H9 (cell line): ENCODE measurements around the gene RETSAT. TPM values are rescaled to one million over a fixed set of nuclear protein-coding genes. Genes with fewer than 3 reads are reported as not detected.

ENCODE experiments used
- DNase-seq: peaks from one replicate; pipeline ENCODE4 v3.0.0-alpha.2; 2017
- H2AFZ ChIP-seq: one replicate; pipeline ENCODE4 v1.6.1; 2013; ENCODE audit warnings: mild to moderate bottlenecking, low read length, control low read depth, moderate library complexity
- H2AK5ac ChIP-seq: 2 replicates; pipeline ENCODE4 v1.6.1; 2013; ENCODE audit warnings: low read length, control low read depth, mixed read lengths; ENCODE audit not compliant: insufficient read length
- H2BK120ac ChIP-seq: one replicate; pipeline ENCODE4 v1.6.1; 2013; ENCODE audit warnings: low read depth, mild to moderate bottlenecking, low read length, control low read depth, inconsistent platforms; ENCODE audit not compliant: poor library complexity, severe bottlenecking
- H2BK12ac ChIP-seq: 2 replicates; pipeline ENCODE4 v1.6.1; 2013; ENCODE audit warnings: low read length, control low read depth, mixed read lengths, low read depth; ENCODE audit not compliant: insufficient read length
- H2BK15ac ChIP-seq: 2 replicates; pipeline ENCODE4 v1.6.1; 2013; ENCODE audit warnings: low read depth, low read length, control low read depth
- H2BK20ac ChIP-seq: one replicate; pipeline ENCODE4 v1.6.1; 2013; ENCODE audit warnings: low read depth, mild to moderate bottlenecking, low read length, control low read depth, inconsistent platforms; ENCODE audit not compliant: poor library complexity, severe bottlenecking
- H2BK5ac ChIP-seq: 2 replicates; pipeline ENCODE4 v1.6.1; 2013; ENCODE audit warnings: low read length, control low read depth, mixed read lengths; ENCODE audit not compliant: insufficient read length
- H3K14ac ChIP-seq: 2 replicates; pipeline ENCODE4 v1.6.1; 2013; ENCODE audit warnings: low read length, control low read depth; ENCODE audit not compliant: insufficient read depth
- H3K18ac ChIP-seq: 2 replicates; pipeline ENCODE4 v1.6.1; 2013; ENCODE audit warnings: low read depth, mild to moderate bottlenecking, mixed read lengths, low read length, control low read depth; ENCODE audit not compliant: insufficient read length
- H3K23ac ChIP-seq: 2 replicates; pipeline ENCODE4 v1.6.1; 2013; ENCODE audit warnings: low read length, control low read depth, mixed read lengths, low read depth; ENCODE audit not compliant: insufficient read length
- H3K23me2 ChIP-seq: 2 replicates; pipeline ENCODE4 v1.6.1; 2013; ENCODE audit warnings: low read depth, mild to moderate bottlenecking, mixed read lengths, low read length, control low read depth; ENCODE audit not compliant: insufficient read length, poor library complexity, severe bottlenecking
- H3K27ac ChIP-seq: 2 replicates; pipeline ENCODE4 v1.5.1; 2013; ENCODE audit warnings: low read length, control low read depth, mixed read lengths, low read depth; ENCODE audit not compliant: insufficient read length
- H3K27me3 ChIP-seq: 2 replicates; pipeline ENCODE4 v1.6.1; 2013; ENCODE audit warnings: low read length, control low read depth, inconsistent platforms; ENCODE audit not compliant: insufficient read depth
- H3K4ac ChIP-seq: 2 replicates; pipeline ENCODE4 v1.6.1; 2013; ENCODE audit warnings: low read depth, mild to moderate bottlenecking, control low read depth, inconsistent platforms, low read length, moderate library complexity
- H3K4me1 ChIP-seq: 2 replicates; pipeline ENCODE4 v1.6.1; 2013; ENCODE audit warnings: low read length, control low read depth, inconsistent platforms; ENCODE audit not compliant: insufficient read depth
- H3K4me2 ChIP-seq: 2 replicates; pipeline ENCODE4 v1.6.1; 2013; ENCODE audit warnings: low read length, control low read depth, mixed read lengths; ENCODE audit not compliant: insufficient read length, insufficient read depth
- H3K56ac ChIP-seq: 2 replicates; pipeline ENCODE4 v1.6.1; 2013; ENCODE audit warnings: low read depth, mild to moderate bottlenecking, mixed read lengths, low read length, control low read depth; ENCODE audit not compliant: insufficient read length
- H3K79me1 ChIP-seq: 2 replicates; pipeline ENCODE4 v1.6.1; 2013; ENCODE audit warnings: low read depth, mild to moderate bottlenecking, moderate library complexity, low read length, control low read depth, inconsistent platforms; ENCODE audit not compliant: insufficient read depth, poor library complexity, severe bottlenecking
- H3K79me2 ChIP-seq: 2 replicates; pipeline ENCODE4 v1.6.1; 2013; ENCODE audit warnings: low read length, control low read depth, inconsistent platforms; ENCODE audit not compliant: insufficient read depth
- H3K9ac ChIP-seq: 2 replicates; pipeline ENCODE4 v1.6.1; 2013; ENCODE audit warnings: low read length, control low read depth, mixed read lengths; ENCODE audit not compliant: insufficient read length; ENCODE audit errors: extremely low read depth
- H3K9me3 ChIP-seq: one replicate; pipeline ENCODE4 v1.6.1; 2013; ENCODE audit warnings: low read depth, low read length, inconsistent platforms; ENCODE audit not compliant: control insufficient read depth
- H3T11ph ChIP-seq: one replicate; pipeline ENCODE4 v1.6.1; 2013; ENCODE audit warnings: mild to moderate bottlenecking, low read length, control low read depth, inconsistent platforms
- H4K20me1 ChIP-seq: one replicate; pipeline ENCODE4 v1.6.1; 2013; ENCODE audit not compliant: control insufficient read depth, insufficient read length, insufficient read depth
- H4K5ac ChIP-seq: 2 replicates; pipeline ENCODE4 v1.6.1; 2013; ENCODE audit warnings: low read depth, mild to moderate bottlenecking, mixed read lengths, low read length, control low read depth; ENCODE audit not compliant: insufficient read length
- H4K8ac ChIP-seq: replicated peaks from 2 replicates; pipeline ENCODE4 v1.6.1; 2013; ENCODE audit warnings: low read length, control low read depth, mixed read lengths, low read depth; ENCODE audit not compliant: insufficient read length
- H4K91ac ChIP-seq: 2 replicates; pipeline ENCODE4 v1.6.1; 2013; ENCODE audit warnings: low read depth, mild to moderate bottlenecking, moderate library complexity, mixed read lengths, low read length, control low read depth; ENCODE audit not compliant: insufficient read length
- H3K27ac Mint-ChIP-seq, 3 experiments: 2 replicates in 2 of 3; 3 replicates in 1 of 3; pipeline ENCODE4 v1.8.0; 2020 to 2021; ENCODE audit warnings: mixed read lengths in 3 of 3, mild to moderate bottlenecking in 1 of 3, moderate library complexity in 1 of 3
- H3K27me3 Mint-ChIP-seq: 2 replicates; pipeline ENCODE4 v1.8.0; 2021; ENCODE audit warnings: low read depth, mild to moderate bottlenecking, moderate library complexity, mixed read lengths
- H3K36me3 Mint-ChIP-seq, 3 experiments: 2 replicates in 2 of 3; 3 replicates in 1 of 3; pipeline ENCODE4 v1.8.0; 2020 to 2021; ENCODE audit warnings: low read depth in 3 of 3, mixed read lengths in 3 of 3; ENCODE audit not compliant: insufficient read depth in 1 of 3
- H3K4me1 Mint-ChIP-seq, 2 experiments: 2 replicates each; pipeline ENCODE4 v1.8.0; 2020; ENCODE audit warnings: mixed read lengths in 2 of 2
- H3K4me3 Mint-ChIP-seq, 2 experiments: 2 replicates in 1 of 2; 3 replicates in 1 of 2; pipeline ENCODE4 v1.8.0; 2020 to 2021; ENCODE audit warnings: mild to moderate bottlenecking in 2 of 2, mixed read lengths in 2 of 2, moderate library complexity in 1 of 2
- H3K9me3 Mint-ChIP-seq, 2 experiments: 2 replicates in 1 of 2; 3 replicates in 1 of 2; pipeline ENCODE4 v1.8.0; 2020; ENCODE audit warnings: mild to moderate bottlenecking in 2 of 2, mixed read lengths in 2 of 2, moderate library complexity in 1 of 2
- WGBS: extraction: QIAGEN DNeasy Blood & Tissue Kit; methylation state at CpG from one replicate; pipeline ENCODE4 v1.1.7; 2013; ENCODE audit warnings: missing lambda C conversion rate, low lambda C conversion rate, mixed read lengths; ENCODE audit not compliant: insufficient read length; ENCODE audit errors: extremely low coverage; 5-methylcytosine and 5-hydroxymethylcytosine counted together
- total RNA-seq: library from RNA; stranded (reverse); gene quantifications from 2 replicates; pipeline ENCODE4 v1.2.1, GENCODE V29; 2021
- TF ChIP-seq, protein P1 (sequence below): fragments of 200-600 bp; sonication (generic); conservative IDR thresholded peaks from 3 replicates; pipeline ENCODE4 v1.8.0; 2021; ENCODE audit warnings: antibody characterized with exemption, mild to moderate bottlenecking

Gene RETSAT
- total RNA-seq, 1 experiment from 2014 or later = 16.7 TPM

DNA sequence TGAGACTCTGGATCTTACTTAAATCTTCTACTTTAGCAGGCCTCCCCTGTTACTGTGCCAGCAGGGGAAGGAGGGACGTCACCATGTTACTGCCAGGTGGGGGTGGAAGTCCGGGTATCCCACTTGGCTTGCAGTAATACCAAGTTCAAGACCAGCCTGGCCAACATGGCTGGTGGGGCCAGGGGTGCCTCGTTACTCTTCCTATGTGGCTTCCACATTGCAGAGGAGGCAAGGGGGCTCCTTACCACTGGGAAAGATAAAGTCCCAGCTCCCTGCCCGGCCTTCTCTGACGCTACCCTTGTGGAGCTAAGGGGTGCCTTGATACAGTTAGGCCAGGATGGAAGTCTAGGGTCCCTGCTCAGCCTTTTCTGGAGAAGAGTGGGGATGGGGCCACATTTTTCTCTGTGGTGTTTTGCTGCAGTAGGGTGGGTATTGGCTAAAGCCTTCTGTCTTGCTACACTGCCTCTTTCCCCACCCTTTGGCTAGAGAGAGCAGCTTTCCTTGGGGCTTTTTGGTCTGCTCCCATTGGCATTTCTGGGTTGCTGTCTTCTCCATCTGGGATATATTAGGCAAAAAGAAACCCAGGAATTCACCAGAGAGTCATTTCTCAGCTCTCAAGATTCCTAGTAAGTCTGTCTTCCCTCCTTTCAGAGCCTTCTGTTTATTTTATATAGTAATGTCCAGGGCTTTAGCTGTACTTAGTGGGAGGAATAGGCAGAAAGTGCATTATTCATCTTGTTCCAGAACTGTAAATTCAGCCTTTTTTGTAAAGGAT lies 22.1 kb upstream of the RETSAT start:
- Histone ChIP-seq H2BK20ac (no peak overlapping the region), H3K14ac (no peak overlapping the region), H3K23me2 (no peaks in the 10 kb centered on the region), H3K4ac (no peak overlapping the region), H2BK120ac (no peak overlapping the region), H3T11ph (no peak overlapping the region), H3K79me2 (no peaks in the 10 kb centered on the region), H4K91ac (no peak overlapping the region), H4K5ac (no peak overlapping the region), H3K4me1 (no peaks in the 10 kb centered on the region), H3K4me2 (no peak overlapping the region), H4K8ac (no peak overlapping the region), H3K9me3 (no peaks in the 10 kb centered on the region), H2BK12ac (no peak overlapping the region), H2BK15ac (no peak overlapping the region), H3K18ac (no peak overlapping the region), H3K9ac (no peak overlapping the region), H3K23ac (no peak overlapping the region), H2AFZ (no peak overlapping the region), H3K79me1 (no peaks in the 10 kb centered on the region), H3K27ac (no peak overlapping the region), H3K56ac (no peak overlapping the region), H4K20me1 (no peaks in the 10 kb centered on the region), H2AK5ac (no peak overlapping the region), H2BK5ac (no peak overlapping the region), H3K27me3 (no peaks in the 10 kb centered on the region)
- no peak overlapping the region for H3K27ac Mint-ChIP-seq
- H3K27me3 Mint-ChIP-seq = no peaks in the 10 kb centered on the region
- DNase-seq = no peak
- TF ChIP-seq, protein P1, sequence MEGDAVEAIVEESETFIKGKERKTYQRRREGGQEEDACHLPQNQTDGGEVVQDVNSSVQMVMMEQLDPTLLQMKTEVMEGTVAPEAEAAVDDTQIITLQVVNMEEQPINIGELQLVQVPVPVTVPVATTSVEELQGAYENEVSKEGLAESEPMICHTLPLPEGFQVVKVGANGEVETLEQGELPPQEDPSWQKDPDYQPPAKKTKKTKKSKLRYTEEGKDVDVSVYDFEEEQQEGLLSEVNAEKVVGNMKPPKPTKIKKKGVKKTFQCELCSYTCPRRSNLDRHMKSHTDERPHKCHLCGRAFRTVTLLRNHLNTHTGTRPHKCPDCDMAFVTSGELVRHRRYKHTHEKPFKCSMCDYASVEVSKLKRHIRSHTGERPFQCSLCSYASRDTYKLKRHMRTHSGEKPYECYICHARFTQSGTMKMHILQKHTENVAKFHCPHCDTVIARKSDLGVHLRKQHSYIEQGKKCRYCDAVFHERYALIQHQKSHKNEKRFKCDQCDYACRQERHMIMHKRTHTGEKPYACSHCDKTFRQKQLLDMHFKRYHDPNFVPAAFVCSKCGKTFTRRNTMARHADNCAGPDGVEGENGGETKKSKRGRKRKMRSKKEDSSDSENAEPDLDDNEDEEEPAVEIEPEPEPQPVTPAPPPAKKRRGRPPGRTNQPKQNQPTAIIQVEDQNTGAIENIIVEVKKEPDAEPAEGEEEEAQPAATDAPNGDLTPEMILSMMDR = no peak
- WGBS = no CpG with 5 or more reads among the region's 5 CpGs
- no peak overlapping the region for H3K4me3 Mint-ChIP-seq
- H3K9me3 Mint-ChIP-seq = peaks cover 14 to 16% of the 10 kb centered on the region in 2 experiments
- no peaks in the 10 kb centered on the region for H3K4me1 Mint-ChIP-seq
- H3K36me3 Mint-ChIP-seq = peaks cover 23 to 47% (median 36%) of the 10 kb centered on the region in 3 experiments
